Superior temporal gyrus (tissue), 1 donor: ENCODE data around the gene ARHGEF4.
A peak's percentile ranks its signal among the peaks of the same experiment; 100 is the strongest.

Experiments
- DNase-seq: peaks from one replicate; pipeline ENCODE4 v3.0.0-alpha.2; 2016; ENCODE audit errors: extremely low spot score

ARHGEF4 gene

DNA sequence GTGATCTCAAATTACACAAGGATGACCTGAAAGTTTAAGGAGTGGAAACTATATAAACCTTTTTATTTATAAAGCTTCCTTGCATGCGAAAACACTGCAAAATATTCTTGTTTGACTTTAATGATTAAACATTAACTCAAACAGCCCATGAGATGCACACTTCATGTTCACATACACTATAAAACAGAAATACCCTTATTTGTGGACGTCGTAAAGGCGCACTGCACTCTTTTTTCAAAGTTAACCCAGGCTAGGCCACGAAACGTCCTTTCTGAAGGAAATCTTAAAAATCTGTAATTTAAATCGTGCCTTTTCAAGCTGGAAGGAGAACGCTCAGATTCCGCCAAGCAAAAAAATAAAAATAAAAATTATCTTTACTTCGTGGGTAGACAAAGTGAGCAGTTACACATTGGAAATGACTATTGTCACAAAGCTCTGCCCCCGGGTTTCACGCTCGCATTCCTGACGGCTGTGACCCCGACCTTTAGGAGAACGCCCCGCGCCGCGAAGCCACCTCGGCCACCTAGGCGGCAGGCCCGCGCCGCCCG is 255.8 kb downstream of the ARHGEF4 start:
- DNase-seq: no peak

DNA sequence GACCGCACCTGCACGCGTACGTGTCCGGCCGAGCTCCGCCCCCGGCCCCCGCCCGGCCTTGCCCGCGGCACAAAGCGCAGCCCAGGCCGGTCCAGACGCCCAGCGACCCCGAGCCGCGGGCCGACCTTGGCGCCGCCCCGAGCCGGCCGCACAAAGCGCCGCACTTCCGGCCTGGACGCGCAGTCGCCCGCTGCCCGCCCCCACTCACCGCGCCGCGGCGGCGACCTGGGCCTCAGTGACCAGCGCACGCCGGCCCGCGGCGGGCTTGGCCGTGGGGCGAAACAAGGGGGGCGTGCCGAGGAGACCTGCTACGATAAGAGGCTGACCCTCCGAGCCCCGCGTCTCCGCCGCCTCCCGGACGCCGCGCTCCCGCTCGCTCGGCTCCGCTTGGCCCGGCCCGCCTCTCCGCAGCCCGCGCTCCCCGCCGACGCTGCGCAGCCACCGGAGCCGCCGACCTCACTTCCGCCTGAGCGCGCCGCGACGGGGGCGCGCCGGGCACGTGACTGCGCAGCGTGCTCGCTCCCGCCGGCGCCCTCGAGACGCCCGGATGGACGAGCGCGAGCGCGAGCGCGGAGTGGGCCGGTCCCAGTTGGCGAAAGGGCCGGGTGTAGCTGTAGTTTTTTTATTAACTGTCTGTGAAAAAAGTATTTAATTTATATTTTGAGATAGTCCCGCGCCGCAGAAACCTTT is 256.4 kb downstream of the ARHGEF4 start, which contains the start of gene FAM168B:
TSS of gene FAM168B (minus strand) at position 455 of the 690 bp plus-strand sequence. CDS start 10,814 bp downstream, outside the sequence.
- peak; percentile 85 for DNase-seq

DNA sequence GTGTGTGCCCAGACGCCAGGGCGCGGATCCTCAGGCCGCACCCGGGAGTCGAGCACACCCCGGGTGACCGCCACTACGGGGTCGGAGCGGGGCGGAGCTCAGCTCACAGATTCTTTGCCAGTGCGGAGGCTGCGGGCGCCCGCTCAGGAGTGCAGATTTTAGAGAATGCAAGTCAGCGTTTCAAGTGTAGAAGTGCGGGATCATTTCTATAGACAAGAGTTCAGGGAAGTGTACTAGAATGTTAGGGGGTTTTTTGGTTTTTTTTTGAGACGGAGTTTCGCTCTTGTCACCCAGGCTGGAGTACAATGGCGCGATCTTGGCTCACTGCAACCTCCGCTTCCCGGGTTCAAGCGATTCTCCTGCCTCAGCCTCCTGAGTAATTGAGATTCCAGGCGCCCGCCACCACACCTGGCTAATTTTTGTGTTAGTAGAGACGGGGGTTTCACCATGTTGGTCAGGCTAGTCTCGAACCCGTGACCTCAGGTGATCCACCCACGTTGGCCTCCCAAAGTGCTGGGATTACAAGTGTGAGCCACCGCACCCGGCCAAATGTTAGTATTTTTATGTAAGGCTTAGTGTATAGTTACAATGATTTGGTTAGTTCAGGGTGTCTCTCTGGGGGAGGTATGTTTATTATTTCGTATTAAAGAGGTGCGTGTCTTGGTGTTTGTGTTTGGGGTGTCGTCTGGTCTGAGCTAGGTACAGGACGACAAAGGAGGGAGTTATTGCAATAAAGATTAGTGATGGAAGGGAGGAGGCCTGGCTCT is 257.2 kb downstream of the ARHGEF4 start:
- DNase-seq: no peak

DNA sequence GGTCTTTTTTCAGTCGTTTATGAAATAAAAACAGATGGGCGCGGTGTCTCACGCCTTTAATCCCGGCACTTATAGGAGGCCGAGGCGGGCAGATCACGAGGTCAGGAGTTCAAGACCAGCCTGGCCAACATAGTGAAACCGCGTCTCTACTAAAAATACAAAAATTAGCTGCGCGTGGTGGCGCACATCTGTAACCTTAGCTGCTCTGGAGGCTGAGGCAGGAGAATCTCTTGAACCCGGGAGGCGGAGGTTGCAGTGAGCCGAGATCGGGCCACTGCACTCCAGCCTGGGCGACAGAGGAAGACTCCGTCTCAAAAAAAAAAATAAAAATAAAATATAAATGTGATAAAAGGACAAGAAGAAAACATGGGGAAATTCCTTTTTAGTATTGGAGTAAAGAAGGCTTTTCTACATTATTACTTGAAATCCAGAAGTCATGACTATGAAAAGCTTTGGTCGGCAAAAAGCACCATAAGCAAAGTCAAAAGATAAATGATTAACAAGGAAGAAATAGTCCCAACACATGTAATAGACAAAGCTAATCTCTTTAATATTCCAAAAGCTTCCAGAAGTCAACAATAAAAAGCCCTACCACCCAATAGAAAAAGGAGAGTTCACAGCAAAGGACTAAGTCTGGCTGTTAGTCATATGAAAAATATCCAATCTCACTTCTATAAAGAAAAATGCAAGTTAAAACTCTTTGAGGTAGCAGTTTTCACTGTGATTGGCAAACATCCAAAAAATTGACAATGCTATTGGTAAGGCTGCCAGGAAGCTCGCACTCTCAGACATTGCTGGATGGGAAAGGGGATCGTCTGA is 258.0 kb downstream of the ARHGEF4 start:
- DNase-seq: no peak
